ENCODE data around the gene ADAMTS12. TPM values are rescaled to one million over a fixed set of nuclear protein-coding genes. Genes with fewer than 3 reads are reported as not detected.

Gene ADAMTS12
- total and polyA plus RNA-seq, 2 of the 8 experiments (the other 6 are each of a cell fraction or from before 2014, with no cell fraction given) = 6.4 to 12.8 TPM

GRCh38 chr5:33635582-33635981 lies 256.2 kb downstream of the ADAMTS12 start:
- no peak overlapping the region for H2BK20ac ChIP-seq (ENCODE audit: low read length)
- H3K79me1 ChIP-seq (ENCODE audit: low read depth, low read length) = no peaks in the 10 kb centered on the region
- no peak overlapping the region for H3K23ac ChIP-seq (ENCODE audit: insufficient read length)
- no peak overlapping the region for H3K56ac ChIP-seq (replicated peaks; ENCODE audit: insufficient read length, low read depth, low read length)
- no peaks in the 10 kb centered on the region for H3K9me3 ChIP-seq (ENCODE audit: insufficient read depth in 2 of 2, low read depth in 1 of 2, low read length in 1 of 2)
- H3K27ac ChIP-seq (ENCODE audit: low read depth, low read length) = no peak overlapping the region
- no peak overlapping the region for H4K5ac ChIP-seq (ENCODE audit: insufficient read length, low read depth, low read length)
- no peak overlapping the region for H2BK15ac ChIP-seq (ENCODE audit: low read length)
- H4K20me1 ChIP-seq (replicated peaks in 1 of 2; ENCODE audit: control insufficient read depth in 1 of 2, insufficient read depth in 2 of 2, low read length in 2 of 2) = no peaks in the 10 kb centered on the region
- no peaks in the 10 kb centered on the region for H3K79me2 ChIP-seq (ENCODE audit: control insufficient read depth in 1 of 2, insufficient read depth in 2 of 2, low read length in 2 of 2)
- no peak overlapping the region for H2AK5ac ChIP-seq (ENCODE audit: low read depth, low read length)
- CTCF ChIA-PET (ENCODE audit: partially characterized antibody) = interaction anchor here (0.8 kb wide), 1 partner anchor 13 kb away, joined by 3 read pairs; no protein-coding TSS in a partner anchor
- no peak for FAIRE-seq
- no peaks in the 10 kb centered on the region; a peak in 1 of 7 replicates for H3K4me1 ChIP-seq (replicated peaks in 1 of 4; ENCODE audit: control insufficient read depth in 3 of 4, insufficient read depth in 4 of 4, low read length in 3 of 4)
- no peak overlapping the region for H2BK120ac ChIP-seq (replicated peaks; ENCODE audit: low read depth, low read length)
- H3K4me2 ChIP-seq (ENCODE audit: insufficient read depth in 1 of 2, low read depth in 2 of 2, low read length in 2 of 2) = no peak overlapping the region
- H2AFZ ChIP-seq (ENCODE audit: low read length) = no peak overlapping the region
- no peak overlapping the region for H3K14ac ChIP-seq (ENCODE audit: insufficient read length)
- no peak overlapping the region for H4K8ac ChIP-seq (ENCODE audit: extremely low read depth, insufficient read depth, low read length)
- H3K18ac ChIP-seq (ENCODE audit: extremely low read depth, low read length) = no peak overlapping the region
- TF ChIP-seq RAD21 (IDR thresholded peaks at IDR 0.05 in 1 of 2, conservative IDR thresholded peaks at IDR 0.05 in 1 of 2; ENCODE audit: low read depth in 2 of 2, low read length in 2 of 2) = 0 out of 4 replicates have a peak, but pooled peaks of 1 of the 2 experiments have one; percentile 5
- no peak for TF ChIP-seq JUND (IDR thresholded peaks at IDR 0.05; ENCODE audit: low read length)
- H3K27me3 ChIP-seq (replicated peaks in 1 of 4; ENCODE audit: control insufficient read depth in 3 of 4, extremely low read depth in 1 of 4, insufficient read depth in 3 of 4, low read length in 3 of 4) = no peaks in the 10 kb centered on the region
- no peak overlapping the region for H2BK5ac ChIP-seq (ENCODE audit: low read depth, low read length)
- H3K4me3 ChIP-seq (ENCODE audit: extremely low read depth in 1 of 4, insufficient read depth in 2 of 4, low read depth in 3 of 4, low read length in 4 of 4) = no peak overlapping the region
- WGBS, 2 experiments (ENCODE audit: extremely low coverage in 1 of 2, insufficient coverage in 1 of 2, insufficient read length in 1 of 2, insufficient replicate concordance in 2 of 2, low coverage in 1 of 2, low lambda C conversion rate in 2 of 2, missing lambda C conversion rate in 1 of 2) = 78% methylated on average over 3 of the region's 3 CpGs; no CpG with 5 or more reads in 1 of the 2 experiments
- no peak overlapping the region for H3K9ac ChIP-seq (replicated peaks in 1 of 4; ENCODE audit: extremely low read depth in 1 of 4, low read depth in 3 of 4, low read length in 3 of 4)
- peaks cover 0 to 3% (median 0%) of the 10 kb centered on the region in 4 experiments; a peak in 1 of 8 replicates for H3K36me3 ChIP-seq (ENCODE audit: control insufficient read depth in 2 of 4, insufficient read depth in 4 of 4, low read length in 3 of 4)
- H3K4ac ChIP-seq (replicated peaks; ENCODE audit: insufficient read length, low read depth, low read length) = no peak overlapping the region
- H3K23me2 ChIP-seq (ENCODE audit: low read depth, low read length) = no peaks in the 10 kb centered on the region
- POLR2A ChIA-PET (ENCODE audit: partially characterized antibody) = interaction anchor here (0.6 kb wide), 1 partner anchor 761 kb away, joined by 3 read pairs; no protein-coding TSS in a partner anchor
- H4K91ac ChIP-seq (replicated peaks; ENCODE audit: insufficient read length, low read length) = no peak overlapping the region
- H2BK12ac ChIP-seq (ENCODE audit: low read depth, low read length) = no peak overlapping the region
- no peak for DNase-seq (ENCODE audit: low read depth in 1 of 2, low spot score in 2 of 2)

All from H1 (cell line).